SU-DHL-6 (cell line): ENCODE measurements around the gene CEP164.

ENCODE experiments used
- H2AFZ ChIP-seq: fragments of 200-600 bp; sonication (generic); 2 replicates; pipeline ENCODE4 v1.6.1; 2014; ENCODE audit warnings: low read depth, mild to moderate bottlenecking, moderate library complexity, mixed read lengths, antibody characterized with exemption, low read length; ENCODE audit not compliant: severe bottlenecking
- H3F3A ChIP-seq: fragments of 200-600 bp; shearing (Covaris generic); 2 replicates; pipeline ENCODE4 v1.6.0; 2016; ENCODE audit warnings: antibody characterized with exemption, mild to moderate bottlenecking; ENCODE audit not compliant: insufficient read depth
- H3K27ac ChIP-seq: fragments of 200-600 bp; sonication (generic); 2 replicates; pipeline ENCODE4 v1.5.1; 2016; ENCODE audit warnings: low read depth, mild to moderate bottlenecking, low read length, moderate library complexity, mixed read lengths
- H3K27me3 ChIP-seq: fragments of 200-600 bp; sonication (generic), shearing (Covaris generic); 2 replicates; pipeline ENCODE4 v1.6.0; 2014; ENCODE audit warnings: mild to moderate bottlenecking, low read length
- H3K36me3 ChIP-seq: fragments of 200-600 bp; sonication (generic); 2 replicates; pipeline ENCODE4 v1.6.1; 2014; ENCODE audit warnings: mild to moderate bottlenecking, low read length, mixed read lengths
- H3K4me2 ChIP-seq: fragments of 300-600, 200-600 bp; shearing (Covaris generic), sonication (generic); 2 replicates; pipeline ENCODE4 v1.6.0; 2014; ENCODE audit warnings: low read length, low read depth, mild to moderate bottlenecking; ENCODE audit not compliant: poor library complexity, severe bottlenecking
- H3K4me3 ChIP-seq: fragments of 200-600 bp; sonication (generic); 2 replicates; pipeline ENCODE4 v1.5.1; 2014; ENCODE audit warnings: antibody characterized with exemption, low read length, mild to moderate bottlenecking, mixed read lengths; ENCODE audit not compliant: insufficient read depth, poor library complexity, severe bottlenecking
- H3K79me2 ChIP-seq: fragments of 200-600 bp; sonication (generic); 2 replicates; pipeline ENCODE4 v1.6.1; 2014; ENCODE audit warnings: mild to moderate bottlenecking, low read length, moderate library complexity; ENCODE audit not compliant: insufficient read depth
- H3K9ac ChIP-seq: fragments of 200-600 bp; sonication (generic); 2 replicates; pipeline ENCODE4 v1.7.0; 2014; ENCODE audit warnings: mild to moderate bottlenecking, low read length
- H3K9me2 ChIP-seq: fragments of 200-600 bp; sonication (generic); replicated peaks from 2 replicates; pipeline ENCODE4 v1.6.1; 2014; ENCODE audit warnings: low read length; ENCODE audit not compliant: insufficient read depth
- H3K9me3 ChIP-seq: fragments of 200-600 bp; sonication (generic); 2 replicates; pipeline ENCODE4 v1.6.1; 2014; ENCODE audit warnings: low read length, mixed read lengths; ENCODE audit not compliant: insufficient read depth
- H4K20me1 ChIP-seq: fragments of 200-600 bp; sonication (generic); 2 replicates; pipeline ENCODE4 v1.6.1; 2014; ENCODE audit warnings: low read depth, mild to moderate bottlenecking, antibody characterized with exemption, low read length, moderate library complexity, mixed read lengths
- CTCF ChIP-seq: fragments of 200-600 bp; sonication (generic); IDR thresholded peaks from one replicate; pipeline ENCODE4 v1.5.1; 2017; ENCODE audit warnings: antibody characterized with exemption, mild to moderate bottlenecking, low read length, moderate library complexity; ENCODE audit not compliant: insufficient read depth, poor library complexity, severe bottlenecking
- EZH2phosphoT487 ChIP-seq: fragments of 200-600 bp; sonication (generic), shearing (Covaris generic); conservative IDR thresholded peaks from 2 replicates; pipeline ENCODE4 v1.6.1; 2018; ENCODE audit warnings: mild to moderate bottlenecking, antibody characterized with exemption, low read length, moderate library complexity, mixed read lengths

CEP164 gene

DNA sequence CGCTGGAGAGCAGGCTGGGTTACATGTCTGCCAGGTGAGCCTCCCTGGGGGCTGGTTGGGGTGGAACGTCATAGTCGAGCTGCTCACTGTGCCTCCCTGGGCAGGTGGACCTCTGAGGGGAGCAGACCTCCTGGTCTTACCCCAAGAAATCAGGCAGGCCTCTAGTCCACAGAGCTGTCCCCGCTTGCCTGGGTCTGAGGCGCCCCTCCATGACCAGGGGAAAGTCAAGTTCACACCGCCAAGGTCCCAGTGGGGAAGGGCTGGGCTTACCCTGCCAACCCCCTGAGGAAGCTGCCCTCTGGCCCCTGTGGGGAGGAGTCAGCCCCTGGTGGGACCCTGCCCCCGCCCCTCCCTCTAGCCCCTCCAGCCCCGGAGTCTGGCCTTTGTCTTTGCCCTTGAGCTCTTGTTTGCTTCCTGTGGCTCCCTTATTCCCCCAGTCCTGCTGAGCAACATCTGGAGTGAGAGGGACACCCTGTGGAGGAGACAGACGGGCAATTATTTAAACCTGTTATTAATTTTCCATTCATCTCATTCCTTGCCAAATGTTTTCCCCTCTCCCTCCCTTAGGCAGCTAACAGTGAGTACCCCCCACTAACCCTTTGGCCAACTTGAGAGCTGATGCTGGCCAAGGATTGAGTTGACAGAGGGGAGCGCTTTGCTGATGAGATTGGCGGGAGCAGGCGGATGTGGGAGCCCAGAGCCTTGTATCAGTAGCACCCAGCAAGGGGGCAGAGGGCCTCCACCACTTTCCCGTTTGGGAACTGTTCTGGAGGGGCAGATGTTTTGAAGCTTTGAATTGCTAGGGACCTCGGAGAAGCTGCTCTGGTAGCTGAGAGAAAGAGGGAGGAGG, 83.4 kb downstream of the CEP164 start:
- H3K4me2 ChIP-seq = no peak overlapping the region
- no peaks in the 10 kb centered on the region for H3K9me3 ChIP-seq
- H4K20me1 ChIP-seq = no peaks in the 10 kb centered on the region
- TF ChIP-seq CTCF (no peak), EZH2phosphoT487 (no peak)
- H2AFZ ChIP-seq = no peak overlapping the region
- H3K4me3 ChIP-seq = no peak overlapping the region
- H3K27me3 ChIP-seq = no peaks in the 10 kb centered on the region
- no peaks in the 10 kb centered on the region for H3K79me2 ChIP-seq
- no peaks in the 10 kb centered on the region for H3K9me2 ChIP-seq
- H3K36me3 ChIP-seq = no peaks in the 10 kb centered on the region
- no peak overlapping the region for H3K9ac ChIP-seq
- no peak overlapping the region for H3K27ac ChIP-seq
- no peaks in the 10 kb centered on the region for H3F3A ChIP-seq

DNA sequence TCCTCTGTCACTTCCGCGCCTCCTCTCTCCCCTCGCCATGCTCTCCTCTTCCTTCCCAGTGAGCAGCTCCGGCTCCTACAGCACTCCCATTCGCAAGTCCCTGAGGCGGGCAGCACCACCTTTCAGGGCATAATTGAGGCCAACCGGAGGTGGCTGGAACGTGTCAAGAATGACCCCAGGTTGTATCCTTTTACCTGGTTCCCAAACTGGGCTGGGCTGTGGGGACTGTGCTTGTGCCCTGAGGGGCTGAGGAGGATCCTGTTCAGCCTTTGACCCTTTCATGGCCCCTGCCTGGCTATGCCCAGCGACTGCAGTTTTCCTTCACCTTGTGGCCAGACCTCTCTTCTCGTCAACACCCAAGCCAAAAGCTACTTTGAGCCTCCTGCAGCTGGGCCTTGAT, 84.1 kb downstream of the CEP164 start:
- Histone ChIP-seq H3K79me2 (no peaks in the 10 kb centered on the region), H3K9me3 (no peaks in the 10 kb centered on the region), H4K20me1 (no peaks in the 10 kb centered on the region), H3K27ac (no peak overlapping the region), H3K36me3 (no peaks in the 10 kb centered on the region), H3K9me2 (no peaks in the 10 kb centered on the region), H3K9ac (no peak overlapping the region), H2AFZ (no peak overlapping the region), H3K4me2 (no peak overlapping the region), H3F3A (no peaks in the 10 kb centered on the region), H3K4me3 (no peak overlapping the region), H3K27me3 (no peaks in the 10 kb centered on the region)
- TF ChIP-seq EZH2phosphoT487 (no peak), CTCF (no peak)

DNA sequence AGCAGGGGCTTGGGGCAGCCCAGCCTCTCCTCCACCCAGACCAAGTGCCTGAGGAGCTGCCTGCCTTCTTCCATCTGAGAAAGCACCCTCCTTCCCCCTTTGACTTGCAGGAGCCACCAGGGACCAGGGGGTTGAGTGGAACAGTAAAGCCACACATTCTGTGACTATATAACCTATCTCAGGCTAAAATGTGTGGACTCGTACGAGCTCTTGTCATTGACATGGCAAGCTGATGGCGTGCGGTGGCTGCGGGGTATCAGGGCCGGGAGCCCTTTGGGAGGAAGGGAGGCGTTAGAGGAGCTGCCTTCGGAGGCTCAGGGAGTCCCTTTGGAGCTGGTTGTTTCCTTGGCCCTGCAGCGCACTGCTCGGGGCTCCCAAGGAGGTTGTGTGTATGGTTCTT, 84.5 kb downstream of the CEP164 start:
- Histone ChIP-seq H4K20me1 (no peaks in the 10 kb centered on the region), H2AFZ (no peak overlapping the region), H3K79me2 (no peaks in the 10 kb centered on the region), H3K9me2 (no peaks in the 10 kb centered on the region), H3K4me2 (no peak overlapping the region), H3K27me3 (no peaks in the 10 kb centered on the region), H3F3A (no peaks in the 10 kb centered on the region), H3K36me3 (no peaks in the 10 kb centered on the region), H3K27ac (no peak overlapping the region), H3K9ac (no peak overlapping the region), H3K4me3 (no peak overlapping the region), H3K9me3 (no peaks in the 10 kb centered on the region)
- TF ChIP-seq CTCF = no peak
- TF ChIP-seq EZH2phosphoT487 = no peak
